Osteoblast (primary cell): ENCODE results near the gene CD7. TPM values are rescaled to one million over a fixed set of nuclear protein-coding genes. Genes with fewer than 3 reads are reported as not detected.

Experiments
- DNase-seq: peaks from one replicate; pipeline ENCODE4 v3.0.0; 2011; ENCODE audit warnings: low spot score, mixed read lengths; ENCODE audit not compliant: insufficient read length; ENCODE audit errors: missing footprints
- H2AFZ ChIP-seq: 2 replicates; pipeline ENCODE4 v1.6.0; 2011; ENCODE audit warnings: mild to moderate bottlenecking, low read length
- H3K27ac ChIP-seq: 2 replicates; pipeline ENCODE4 v1.5.1; 2011; ENCODE audit warnings: mild to moderate bottlenecking, low read depth, low read length, moderate library complexity
- H3K27me3 ChIP-seq: 2 replicates; pipeline ENCODE4 v1.6.0; 2012; ENCODE audit warnings: mild to moderate bottlenecking, control low read depth, inconsistent platforms, low read length, moderate library complexity; ENCODE audit not compliant: insufficient read depth
- H3K36me3 ChIP-seq: 2 replicates; pipeline ENCODE4 v1.5.1; 2011; ENCODE audit warnings: mild to moderate bottlenecking, low read length, control low read depth, moderate library complexity; ENCODE audit not compliant: insufficient read depth
- H3K4me1 ChIP-seq: 2 replicates; pipeline ENCODE4 v1.5.1; 2011; ENCODE audit warnings: mild to moderate bottlenecking, low read length, control low read depth, moderate library complexity; ENCODE audit not compliant: insufficient read depth
- H3K4me2 ChIP-seq: 2 replicates; pipeline ENCODE4 v1.6.0; 2011; ENCODE audit warnings: mild to moderate bottlenecking, low read length; ENCODE audit not compliant: insufficient read depth
- H3K4me3 ChIP-seq: fragments of 200-600 bp; sonication (generic); 3 replicates; pipeline ENCODE4 v1.5.1; 2012; ENCODE audit warnings: mild to moderate bottlenecking, low read length, inconsistent platforms; ENCODE audit not compliant: insufficient read depth
- H3K79me2 ChIP-seq: 2 replicates; pipeline ENCODE4 v1.6.0; 2012; ENCODE audit warnings: mild to moderate bottlenecking, low read length, control low read depth, inconsistent platforms; ENCODE audit not compliant: insufficient read depth
- H3K9me3 ChIP-seq: 2 replicates; pipeline ENCODE4 v1.5.1; 2011; ENCODE audit warnings: low read depth, low read length, control low read depth
- H4K20me1 ChIP-seq: 2 replicates; pipeline ENCODE4 v1.6.0; 2012; ENCODE audit warnings: mild to moderate bottlenecking, low read length, control low read depth; ENCODE audit not compliant: insufficient read depth
- CTCF ChIP-seq: IDR thresholded peaks from 2 replicates; pipeline ENCODE4 v1.5.1; 2011; ENCODE audit warnings: mild to moderate bottlenecking, low read depth, low read length, moderate library complexity; ENCODE audit errors: extremely low read depth
- total RNA-seq: library from RNA; depleted of rRNA; stranded (reverse); fragments of >200 nt; gene quantifications from 2 replicates; pipeline ENCODE4 v1.2.3, GENCODE V29; 2012

The CD7 gene
- total RNA-seq, 1 donor = not detected

GRCh38 chr17:82298538-82299421 is 18.6 kb downstream of the CD7 start:
- no peaks in the 10 kb centered on the region for H3K36me3 ChIP-seq
- no peak for TF ChIP-seq CTCF
- DNase-seq = peak; percentile 80
- peaks cover 22% of the 10 kb centered on the region for H3K4me1 ChIP-seq
- H4K20me1 ChIP-seq = no peaks in the 10 kb centered on the region
- no peaks in the 10 kb centered on the region for H3K79me2 ChIP-seq
- peak overlapping the region; percentile 99 for H3K4me2 ChIP-seq
- H3K9me3 ChIP-seq = no peaks in the 10 kb centered on the region
- peak overlapping the region; percentile 75 for H3K4me3 ChIP-seq
- H2AFZ ChIP-seq = peak overlapping the region; percentile 93
- peak overlapping the region; percentile 92 for H3K27ac ChIP-seq
- no peaks in the 10 kb centered on the region for H3K27me3 ChIP-seq

- Histone ChIP-seq H3K27ac (peak overlapping the region; percentile 92), H3K79me2 (no peaks in the 10 kb centered on the region), H3K36me3 (no peaks in the 10 kb centered on the region), H2AFZ (peak overlapping the region; percentile 93), H3K27me3 (no peaks in the 10 kb centered on the region), H3K9me3 (no peaks in the 10 kb centered on the region), H3K4me3 (peak overlapping the region; percentile 75), H4K20me1 (no peaks in the 10 kb centered on the region), H3K4me1 (peaks cover 25% of the 10 kb centered on the region), H3K4me2 (peak overlapping the region; percentile 99)
- TF ChIP-seq CTCF = no peak
- peak; percentile 98 for DNase-seq
These were observed 19.5 kb downstream of the CD7 start for GRCh38 chr17:82297714-82298537.

GRCh38 chr17:82297280-82297713 is 20.1 kb downstream of the CD7 start:
- Histone ChIP-seq H4K20me1 (no peaks in the 10 kb centered on the region), H3K27me3 (no peaks in the 10 kb centered on the region), H3K27ac (peak overlapping the region; percentile 92), H3K4me2 (peak overlapping the region; percentile 99), H3K36me3 (no peaks in the 10 kb centered on the region), H3K4me1 (peaks cover 25% of the 10 kb centered on the region), H2AFZ (peak overlapping the region; percentile 93), H3K4me3 (peak overlapping the region; percentile 75), H3K79me2 (no peaks in the 10 kb centered on the region), H3K9me3 (no peaks in the 10 kb centered on the region)
- no peak for TF ChIP-seq CTCF
- DNase-seq = peak; percentile 95
